Coronary artery (tissue), 2 donors: ENCODE results near the gene MAPK14.

Experiments
- DNase-seq: peaks from one replicate; pipeline ENCODE4 v3.0.0-alpha.2; 2017; ENCODE audit warnings: low spot score
- H3K27ac ChIP-seq, 2 donors: fragments of 200-600 bp; sonication (generic); one replicate each; pipeline ENCODE4 v1.5.1; 2016 to 2019
- H3K4me3 ChIP-seq: fragments of 200-600 bp; sonication (generic); 2 replicates; pipeline ENCODE4 v1.5.1; 2016; ENCODE audit warnings: mild to moderate bottlenecking, moderate library complexity
- CTCF ChIP-seq: fragments of 200-600 bp; sonication (generic); IDR thresholded peaks from one replicate; pipeline ENCODE4 v1.5.1; 2019; ENCODE audit warnings: antibody characterized with exemption

Gene MAPK14

GRCh38 chr6:36160147-36160760, 132.6 kb downstream of the MAPK14 start:
- no peak overlapping the region for H3K4me3 ChIP-seq
- no peak overlapping the region for H3K27ac ChIP-seq
- DNase-seq = no peak
- TF ChIP-seq CTCF = no peak
